Stimulated activated naive B cell treated with anti-CD40 and anti-IgM and Interleukin-4, amounts not matched to agents 10 μg/mL and 1 μg/mL and 100 μg/mL, for 72 hours (primary cell): ENCODE data around the gene IL26.
"Not testable (repeated sequence)": the region's sequence is repeated elsewhere in the genome, so short reads cannot be mapped to it uniquely, and the experiment has no call there.

Source experiments
- ATAC-seq, 2 donors: fragments of 150-1000 bp; cut with Tn5 transposase; replicated peaks; 2 replicates each; pipeline ENCODE4 v1.10.0; 2021; ENCODE audit warnings: moderate library complexity in 1 of 2
- DNase-seq: peaks from one replicate; pipeline ENCODE4 v3.0.0; 2021
- H3K27ac Mint-ChIP-seq: one replicate; pipeline ENCODE4 v1.8.0; 2022; ENCODE audit warnings: mild to moderate bottlenecking, mixed read lengths
- H3K27me3 Mint-ChIP-seq, 2 donors: one replicate each; pipeline ENCODE4 v1.8.0; 2022; ENCODE audit warnings: mixed read lengths in 2 of 2
- H3K36me3 Mint-ChIP-seq, 2 donors: one replicate each; pipeline ENCODE4 v1.8.0; 2022; ENCODE audit warnings: mixed read lengths in 2 of 2, mild to moderate bottlenecking in 1 of 2
- H3K4me1 Mint-ChIP-seq, 2 donors: one replicate each; pipeline ENCODE4 v1.8.0; 2022; ENCODE audit warnings: mixed read lengths in 2 of 2, mild to moderate bottlenecking in 1 of 2
- H3K4me3 Mint-ChIP-seq, 2 donors: one replicate each; pipeline ENCODE4 v1.8.0; 2022; ENCODE audit warnings: mild to moderate bottlenecking in 2 of 2, mixed read lengths in 2 of 2, moderate library complexity in 1 of 2
- H3K9me3 Mint-ChIP-seq, 2 donors: one replicate each; pipeline ENCODE4 v1.8.0; 2022; ENCODE audit warnings: mixed read lengths in 2 of 2, mild to moderate bottlenecking in 1 of 2

The IL26 gene

GRCh38 chr12:68231691-68232090, 6.1 kb upstream of the IL26 start:
- Mint-ChIP-seq H3K9me3 (no peaks in the 10 kb centered on the region), H3K27me3 (peaks cover 0 to 2% of the 10 kb centered on the region in 2 donors), H3K27ac (no peak overlapping the region), H3K36me3 (no peaks in the 10 kb centered on the region), H3K4me1 (peaks cover 2 to 11% of the 10 kb centered on the region in 2 donors), H3K4me3 (no peak overlapping the region)
- ATAC-seq: no peak
- no peak for DNase-seq

GRCh38 chr12:68231229-68231628, 5.6 kb upstream of the IL26 start:
- Mint-ChIP-seq H3K4me1 (peaks cover 0 to 8% of the 10 kb centered on the region in 2 donors), H3K4me3 (no peak overlapping the region), H3K36me3 (no peaks in the 10 kb centered on the region), H3K27me3 (peaks cover 0 to 4% of the 10 kb centered on the region in 2 donors), H3K9me3 (no peaks in the 10 kb centered on the region), H3K27ac (no peak overlapping the region)
- DNase-seq (no peak), ATAC-seq (peak; percentile 50 to 76)

DNA sequence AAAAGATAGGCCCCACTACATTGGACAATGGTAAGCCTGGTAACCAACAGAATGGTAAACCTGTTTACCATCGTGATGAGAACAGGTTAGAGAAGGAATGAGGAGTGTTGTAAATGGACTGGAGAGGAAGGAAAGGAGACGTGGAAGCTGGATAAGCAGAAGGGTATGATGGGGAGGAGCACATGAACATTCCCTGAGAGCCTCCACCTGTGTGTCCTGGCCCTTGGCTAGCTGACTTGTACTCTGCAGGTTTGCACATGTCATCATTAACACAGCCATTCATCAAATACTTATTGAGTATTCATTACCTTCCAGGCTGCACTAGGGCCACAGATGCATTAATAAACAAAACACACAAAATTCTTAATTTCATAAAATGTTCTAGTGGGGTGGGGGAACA, 4.3 kb upstream of the IL26 start:
- peaks cover 0 to 4% of the 10 kb centered on the region in 2 donors for H3K27me3 Mint-ChIP-seq
- H3K36me3 Mint-ChIP-seq: no peaks in the 10 kb centered on the region
- no peaks in the 10 kb centered on the region for H3K9me3 Mint-ChIP-seq
- H3K4me1 Mint-ChIP-seq: no peaks in the 10 kb centered on the region
- no peak overlapping the region for H3K4me3 Mint-ChIP-seq
- ATAC-seq (no peak), DNase-seq (no peak)
- no peak overlapping the region for H3K27ac Mint-ChIP-seq

GRCh38 chr12:68227356-68227755, 1.7 kb upstream of the IL26 start:
- Mint-ChIP-seq H3K27ac (no peak overlapping the region), H3K4me3 (no peak overlapping the region), H3K9me3 (no peaks in the 10 kb centered on the region), H3K27me3 (peaks cover 4% of the 10 kb centered on the region in 2 donors), H3K4me1 (peaks cover 0 to 2% of the 10 kb centered on the region in 2 donors), H3K36me3 (no peaks in the 10 kb centered on the region)
- DNase-seq: no peak
- no peak for ATAC-seq

- H3K36me3 Mint-ChIP-seq: no peaks in the 10 kb centered on the region
- peaks cover 0 to 2% of the 10 kb centered on the region in 2 donors for H3K4me1 Mint-ChIP-seq
- H3K4me3 Mint-ChIP-seq: no peak overlapping the region
- H3K9me3 Mint-ChIP-seq: no peaks in the 10 kb centered on the region
- no peak for DNase-seq
- H3K27ac Mint-ChIP-seq: no peak overlapping the region
- H3K27me3 Mint-ChIP-seq: peaks cover 4% of the 10 kb centered on the region in 2 donors
- no peak for ATAC-seq
These were observed 861 bp downstream of the IL26 start for GRCh38 chr12:68224613-68225285.

DNA sequence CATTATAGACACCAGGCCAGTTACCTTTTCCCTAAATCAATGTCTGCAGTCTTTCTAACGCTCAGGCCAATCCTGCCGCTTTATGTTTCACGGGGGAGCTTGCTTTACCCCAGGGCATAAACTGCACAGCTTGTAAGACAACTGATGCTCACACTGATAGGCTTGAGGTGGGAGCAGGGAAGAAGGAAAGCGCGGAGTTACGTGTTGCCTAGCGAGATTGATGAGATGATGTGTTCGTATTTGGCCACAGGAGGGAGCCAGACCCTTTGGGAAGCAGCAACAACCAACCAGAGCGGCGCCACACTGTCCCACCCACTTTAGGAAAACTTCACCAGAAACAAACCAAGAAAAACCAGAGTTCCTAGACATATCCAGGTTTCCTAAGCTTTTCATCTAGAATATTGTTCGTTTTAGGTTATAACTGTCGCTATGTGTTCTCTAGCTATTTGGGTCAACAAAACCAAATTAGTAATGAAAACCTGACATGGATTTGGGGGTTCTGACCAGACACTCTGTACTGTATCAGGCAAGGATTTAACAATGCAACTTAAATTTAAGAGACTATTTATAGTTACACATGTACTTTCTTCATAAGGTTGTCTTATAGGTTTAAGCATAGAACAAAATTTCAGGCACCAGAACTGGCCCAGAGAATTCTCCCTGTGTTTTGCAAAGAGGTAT, 2.4 kb downstream of the IL26 start:
- DNase-seq (peak; percentile 50), ATAC-seq (peak; percentile 97 to 99)
- no peak overlapping the region for H3K27ac Mint-ChIP-seq
- no peaks in the 10 kb centered on the region for H3K9me3 Mint-ChIP-seq
- H3K36me3 Mint-ChIP-seq: no peaks in the 10 kb centered on the region
- peaks cover 0 to 2% of the 10 kb centered on the region in 2 donors for H3K4me1 Mint-ChIP-seq
- H3K27me3 Mint-ChIP-seq: peaks cover 4% of the 10 kb centered on the region in 2 donors
- peak overlapping the region in 1 of 2 donors; percentile 49 for H3K4me3 Mint-ChIP-seq

DNA sequence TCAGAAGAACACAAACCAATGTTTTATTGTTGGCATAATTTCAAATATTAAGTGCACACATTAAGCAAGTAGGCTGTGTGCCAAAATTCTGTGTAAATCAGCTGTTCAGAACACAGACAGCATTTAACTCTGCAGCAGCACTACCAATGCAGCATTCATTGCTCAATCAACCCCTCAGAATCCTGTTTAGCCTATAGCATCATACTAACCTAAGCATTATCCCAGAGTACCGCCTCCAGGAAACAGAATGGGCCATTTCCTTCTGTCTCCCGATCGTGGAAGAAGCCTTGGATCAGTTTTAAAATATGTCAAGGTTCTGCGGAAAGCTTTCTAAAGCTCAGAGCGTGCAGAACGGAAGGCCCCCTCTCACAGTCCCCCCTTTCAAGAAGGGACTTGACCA, 3.3 kb downstream of the IL26 start:
- Mint-ChIP-seq H3K9me3 (no peaks in the 10 kb centered on the region), H3K36me3 (no peaks in the 10 kb centered on the region), H3K4me3 (no peak overlapping the region), H3K27me3 (peaks cover 4% of the 10 kb centered on the region in 2 donors), H3K27ac (no peak overlapping the region), H3K4me1 (peaks cover 0 to 2% of the 10 kb centered on the region in 2 donors)
- DNase-seq (no peak), ATAC-seq (no peak)

DNA sequence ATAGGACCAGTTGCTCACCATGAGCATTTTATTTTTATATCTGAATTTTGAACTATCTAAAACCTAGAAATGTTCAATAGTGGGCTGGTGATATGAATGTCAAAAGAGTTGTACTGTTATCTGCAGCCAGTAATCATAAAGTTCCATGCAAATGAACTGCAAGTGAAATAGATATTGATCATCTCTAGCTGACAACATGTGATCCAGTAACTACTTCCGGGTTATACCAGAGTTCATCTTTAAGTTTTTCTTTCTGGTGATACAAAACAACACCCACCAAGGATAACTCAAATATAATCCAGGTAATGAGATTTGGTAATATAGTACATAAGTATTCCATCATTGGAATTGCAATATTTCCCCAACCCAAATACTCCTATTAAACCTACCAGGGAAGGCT, 4.1 kb downstream of the IL26 start:
- Mint-ChIP-seq H3K27ac (no peak overlapping the region), H3K4me1 (peaks cover 0 to 2% of the 10 kb centered on the region in 2 donors), H3K4me3 (no peak overlapping the region), H3K36me3 (no peaks in the 10 kb centered on the region), H3K9me3 (no peaks in the 10 kb centered on the region), H3K27me3 (peaks cover 0 to 4% of the 10 kb centered on the region in 2 donors)
- ATAC-seq (no peak), DNase-seq (no peak)

DNA sequence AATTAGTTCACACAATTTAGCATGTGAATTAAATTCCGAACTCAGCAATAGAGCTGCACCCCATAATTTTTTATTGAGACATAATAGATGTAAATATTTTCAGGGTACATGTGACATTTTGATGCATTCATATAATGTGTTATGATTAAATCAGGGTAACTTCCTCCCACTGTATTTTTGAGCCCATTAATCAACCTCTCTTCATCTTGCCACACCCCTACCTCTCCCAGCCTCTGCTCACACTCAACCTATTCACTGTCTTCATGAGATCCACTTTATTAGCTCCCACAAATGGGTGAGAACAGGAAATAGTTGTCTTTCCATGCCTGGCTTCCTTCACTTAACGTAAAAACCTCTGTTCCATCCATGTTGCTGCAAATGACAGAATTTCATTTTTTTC, 14.7 kb downstream of the IL26 start:
- Mint-ChIP-seq H3K4me3 (no peak overlapping the region), H3K27me3 (peaks cover 0 to 15% of the 10 kb centered on the region in 2 donors), H3K27ac (no peak overlapping the region), H3K36me3 (no peaks in the 10 kb centered on the region), H3K4me1 (no peaks in the 10 kb centered on the region), H3K9me3 (no peaks in the 10 kb centered on the region)
- ATAC-seq (no peak), DNase-seq (no peak)

DNA sequence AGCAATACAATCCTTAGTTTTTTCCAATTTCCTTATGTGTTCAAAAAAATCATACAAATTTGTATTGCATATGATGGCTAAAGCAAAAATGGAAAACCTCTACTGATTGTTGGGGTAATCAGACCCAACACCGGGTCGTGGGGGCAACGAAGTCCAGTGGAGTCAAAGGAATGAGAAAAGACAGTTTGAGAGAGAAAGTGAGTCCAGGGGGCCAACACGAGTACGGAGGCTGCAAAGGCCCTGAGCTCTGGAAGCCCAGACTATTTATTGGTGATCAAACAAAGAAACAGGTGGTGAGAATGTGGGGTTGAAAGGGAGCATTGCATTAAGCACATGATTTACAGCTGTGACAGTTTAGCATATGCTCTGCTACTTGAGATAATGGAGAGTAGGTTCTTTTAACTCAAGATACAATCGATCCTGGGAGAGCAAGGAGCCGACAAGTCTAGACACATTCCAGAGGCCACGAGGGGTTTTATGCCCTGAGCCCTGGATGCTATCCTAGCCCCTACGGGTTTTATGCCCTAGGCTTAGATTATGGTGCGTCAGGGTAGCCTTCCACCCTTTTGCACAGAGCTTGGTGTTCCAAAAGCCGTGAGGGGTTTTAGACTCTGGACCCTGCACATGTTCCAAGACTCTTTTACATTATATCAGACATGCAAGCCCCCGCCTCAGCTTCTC, 16.4 kb downstream of the IL26 start:
- DNase-seq, H3K4me1 Mint-ChIP-seq, H3K36me3 Mint-ChIP-seq, H3K27ac Mint-ChIP-seq, ATAC-seq, H3K4me3 Mint-ChIP-seq, H3K9me3 Mint-ChIP-seq: not testable (repeated sequence)
- peaks cover 0 to 15% of the 10 kb centered on the region in 2 donors for H3K27me3 Mint-ChIP-seq

DNA sequence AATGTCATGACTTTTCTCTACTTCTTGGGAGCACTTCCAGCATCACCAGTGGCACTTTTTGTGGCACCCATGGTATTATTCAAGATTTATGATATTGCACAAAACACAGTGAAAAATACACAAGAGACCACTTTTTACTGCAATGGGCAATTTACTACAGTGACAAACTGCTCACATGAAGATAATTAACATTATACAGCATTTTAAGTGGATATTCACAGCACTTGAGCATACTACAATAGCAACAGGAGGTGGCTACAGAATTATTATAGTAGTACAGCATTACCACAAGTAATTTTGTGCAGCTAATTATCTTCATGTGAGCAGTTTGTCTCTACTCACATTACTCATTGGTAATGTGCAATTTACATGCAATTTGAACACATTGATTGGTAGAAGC, 18.3 kb downstream of the IL26 start:
- no peak overlapping the region for H3K27ac Mint-ChIP-seq
- DNase-seq (no peak), ATAC-seq (no peak)
- H3K27me3 Mint-ChIP-seq: peaks cover 0 to 15% of the 10 kb centered on the region in 2 donors
- H3K4me3 Mint-ChIP-seq: no peak overlapping the region
- no peaks in the 10 kb centered on the region for H3K36me3 Mint-ChIP-seq
- no peaks in the 10 kb centered on the region for H3K9me3 Mint-ChIP-seq
- H3K4me1 Mint-ChIP-seq: no peaks in the 10 kb centered on the region

DNA sequence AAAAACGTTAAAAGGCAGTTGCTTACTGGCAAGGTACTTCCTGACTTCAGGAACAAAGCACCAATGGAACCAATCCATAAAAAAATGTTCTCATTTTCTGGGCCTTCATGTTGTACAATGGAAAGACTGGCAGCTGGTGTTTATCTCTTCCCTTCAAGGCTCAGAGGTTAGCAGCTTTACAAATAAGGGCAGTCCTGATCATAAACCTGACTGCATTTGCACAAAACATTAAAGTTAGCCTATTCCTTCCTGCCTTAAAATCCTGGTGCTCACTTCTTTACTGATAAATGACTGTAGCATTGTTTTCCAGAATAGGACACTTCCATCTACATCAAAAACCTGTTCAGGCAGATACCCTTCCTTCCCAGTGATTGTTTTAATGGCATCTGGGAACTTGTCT, 19.2 kb downstream of the IL26 start:
- ATAC-seq (no peak), DNase-seq (no peak)
- H3K4me1 Mint-ChIP-seq: no peaks in the 10 kb centered on the region
- H3K27ac Mint-ChIP-seq: no peak overlapping the region
- H3K36me3 Mint-ChIP-seq: no peaks in the 10 kb centered on the region
- no peaks in the 10 kb centered on the region for H3K9me3 Mint-ChIP-seq
- H3K27me3 Mint-ChIP-seq: peaks cover 0 to 7% of the 10 kb centered on the region in 2 donors
- no peak overlapping the region for H3K4me3 Mint-ChIP-seq

GRCh38 chr12:68203460-68203875, 22.1 kb downstream of the IL26 start:
- Mint-ChIP-seq H3K4me3 (no peak overlapping the region), H3K27ac (no peak overlapping the region), H3K27me3 (no peaks in the 10 kb centered on the region), H3K4me1 (no peaks in the 10 kb centered on the region), H3K36me3 (no peaks in the 10 kb centered on the region), H3K9me3 (no peaks in the 10 kb centered on the region)
- DNase-seq (no peak), ATAC-seq (no peak)

- H3K27ac Mint-ChIP-seq: no peak overlapping the region
- DNase-seq (no peak), ATAC-seq (no peak)
- no peak overlapping the region for H3K4me3 Mint-ChIP-seq
- no peaks in the 10 kb centered on the region for H3K4me1 Mint-ChIP-seq
- H3K9me3 Mint-ChIP-seq: no peaks in the 10 kb centered on the region
- no peaks in the 10 kb centered on the region for H3K27me3 Mint-ChIP-seq
- H3K36me3 Mint-ChIP-seq: no peaks in the 10 kb centered on the region
These were observed 24.8 kb downstream of the IL26 start for GRCh38 chr12:68200854-68201253.

- H3K4me1 Mint-ChIP-seq: no peaks in the 10 kb centered on the region
- H3K9me3 Mint-ChIP-seq: no peaks in the 10 kb centered on the region
- H3K27me3 Mint-ChIP-seq: no peaks in the 10 kb centered on the region
- H3K27ac Mint-ChIP-seq: peak overlapping the region; percentile 38
- DNase-seq: no peak
- H3K4me3 Mint-ChIP-seq: no peak overlapping the region
- no peaks in the 10 kb centered on the region for H3K36me3 Mint-ChIP-seq
- no peak for ATAC-seq
These were observed 26.5 kb downstream of the IL26 start for GRCh38 chr12:68199127-68199526.
